ENCODE measurements around the gene RANBP1. TPM values are rescaled to one million over a fixed set of nuclear protein-coding genes. Genes with fewer than 3 reads are reported as not detected.

The RANBP1 gene
- total and polyA plus RNA-seq, 2 of the 13 experiments (the other 11 are each of a cell fraction or from before 2014, with no cell fraction given), result 181 to 492 TPM

DNA sequence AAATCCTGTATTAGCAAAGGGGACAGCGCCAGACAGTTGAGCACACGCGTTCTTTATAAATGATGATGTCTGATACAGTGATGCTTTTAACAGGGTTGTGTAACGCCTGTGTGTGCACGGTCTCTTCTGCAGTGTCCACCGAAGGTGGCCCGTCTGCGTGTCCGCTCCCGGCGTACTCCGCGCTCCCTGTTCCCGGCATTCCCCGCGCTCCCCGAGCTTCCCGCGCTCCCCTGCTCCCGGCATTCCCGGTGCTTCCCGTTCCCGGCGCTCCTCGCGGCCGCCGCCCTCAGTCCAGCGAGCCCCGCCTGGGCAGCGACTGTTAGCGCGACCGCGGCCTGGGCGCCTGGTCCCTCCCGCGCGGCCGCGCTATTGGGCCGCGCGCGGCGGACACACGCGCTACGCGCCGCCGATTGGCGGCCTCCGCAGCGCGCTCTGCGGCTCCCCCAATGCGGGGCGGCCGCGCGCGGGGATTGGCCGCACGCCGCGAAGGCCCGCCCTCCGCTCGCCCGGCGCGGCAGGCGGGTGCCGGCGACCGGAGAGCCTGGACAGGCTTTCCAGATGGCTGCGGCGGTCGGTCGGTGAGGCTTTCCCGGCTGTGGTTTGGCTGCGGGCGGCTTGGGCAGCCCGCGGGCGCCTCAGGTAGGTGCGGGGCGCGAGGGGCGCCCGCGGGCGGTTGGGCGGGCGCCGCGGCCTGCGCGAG is 36.0 kb upstream of the RANBP1 start, which contains the start of gene DGCR8 (continued):
- TF ChIP-seq, protein P1, sequence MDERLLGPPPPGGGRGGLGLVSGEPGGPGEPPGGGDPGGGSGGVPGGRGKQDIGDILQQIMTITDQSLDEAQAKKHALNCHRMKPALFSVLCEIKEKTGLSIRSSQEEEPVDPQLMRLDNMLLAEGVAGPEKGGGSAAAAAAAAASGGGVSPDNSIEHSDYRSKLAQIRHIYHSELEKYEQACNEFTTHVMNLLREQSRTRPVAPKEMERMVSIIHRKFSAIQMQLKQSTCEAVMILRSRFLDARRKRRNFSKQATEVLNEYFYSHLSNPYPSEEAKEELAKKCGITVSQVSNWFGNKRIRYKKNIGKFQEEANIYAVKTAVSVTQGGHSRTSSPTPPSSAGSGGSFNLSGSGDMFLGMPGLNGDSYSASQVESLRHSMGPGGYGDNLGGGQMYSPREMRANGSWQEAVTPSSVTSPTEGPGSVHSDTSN (CRISPR knock-in tag; IDR thresholded peaks at IDR 0.05), result no peak
- TF ChIP-seq AHR (CRISPR knock-in tag; IDR thresholded peaks at IDR 0.05) (peak; percentile 85; the same call in 1 of the 2 replicates), MAFF (IDR thresholded peaks at IDR 0.05; ENCODE audit: low read depth, low read length) (no peak), ZNF777 (CRISPR knock-in tag; IDR thresholded peaks at IDR 0.05) (no peak), YEATS4 (CRISPR knock-in tag; IDR thresholded peaks at IDR 0.05; ENCODE audit: borderline replicate concordance) (peak; percentile 91), ZSCAN30 (CRISPR knock-in tag; IDR thresholded peaks at IDR 0.05) (no peak), RFX1 (IDR thresholded peaks at IDR 0.05) (no peak), PRMT3 (CRISPR knock-in tag; IDR thresholded peaks at IDR 0.05; ENCODE audit: borderline replicate concordance, low read depth) (no peak), ATF1 (CRISPR knock-in tag; IDR thresholded peaks at IDR 0.05) (no peak), PCBP1 (IDR thresholded peaks at IDR 0.05; ENCODE audit: borderline replicate concordance, low read depth, low read length) (no peak), U2AF2 (IDR thresholded peaks at IDR 0.05; ENCODE audit: low read depth, low read length) (no peak), WIZ (CRISPR knock-in tag; IDR thresholded peaks at IDR 0.05) (no peak), GATA4 (IDR thresholded peaks at IDR 0.05; ENCODE audit: borderline replicate concordance, low read depth) (no peak), ZNF563 (CRISPR knock-in tag; IDR thresholded peaks at IDR 0.05) (peak; percentile 47; the same call in 1 of the 2 replicates), ZNF790 (CRISPR knock-in tag; IDR thresholded peaks at IDR 0.05; ENCODE audit: borderline replicate concordance) (peak; percentile 90; the same call in 1 of the 2 replicates), ZNF253 (CRISPR knock-in tag; IDR thresholded peaks at IDR 0.05; ENCODE audit: borderline replicate concordance) (peak; percentile 93), ZNF180 (CRISPR knock-in tag; IDR thresholded peaks at IDR 0.05; ENCODE audit: borderline replicate concordance, low read depth) (no peak), ZFP36 (IDR thresholded peaks at IDR 0.05; ENCODE audit: borderline replicate concordance, low read depth, low read length, partially characterized antibody) (no peak), ZNF839 (CRISPR knock-in tag; IDR thresholded peaks at IDR 0.05; ENCODE audit: borderline replicate concordance) (peak; percentile 72; the same call in 1 of the 2 replicates), ZNF496 (CRISPR knock-in tag; IDR thresholded peaks at IDR 0.05; ENCODE audit: insufficient replicate concordance) (no peak)
- TF ChIP-seq, protein P2, sequence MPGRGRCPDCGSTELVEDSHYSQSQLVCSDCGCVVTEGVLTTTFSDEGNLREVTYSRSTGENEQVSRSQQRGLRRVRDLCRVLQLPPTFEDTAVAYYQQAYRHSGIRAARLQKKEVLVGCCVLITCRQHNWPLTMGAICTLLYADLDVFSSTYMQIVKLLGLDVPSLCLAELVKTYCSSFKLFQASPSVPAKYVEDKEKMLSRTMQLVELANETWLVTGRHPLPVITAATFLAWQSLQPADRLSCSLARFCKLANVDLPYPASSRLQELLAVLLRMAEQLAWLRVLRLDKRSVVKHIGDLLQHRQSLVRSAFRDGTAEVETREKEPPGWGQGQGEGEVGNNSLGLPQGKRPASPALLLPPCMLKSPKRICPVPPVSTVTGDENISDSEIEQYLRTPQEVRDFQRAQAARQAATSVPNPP (CRISPR knock-in tag; IDR thresholded peaks at IDR 0.05), result peak; percentile 64; the same call in 1 of the 2 replicates
- TF ChIP-seq, protein P3, sequence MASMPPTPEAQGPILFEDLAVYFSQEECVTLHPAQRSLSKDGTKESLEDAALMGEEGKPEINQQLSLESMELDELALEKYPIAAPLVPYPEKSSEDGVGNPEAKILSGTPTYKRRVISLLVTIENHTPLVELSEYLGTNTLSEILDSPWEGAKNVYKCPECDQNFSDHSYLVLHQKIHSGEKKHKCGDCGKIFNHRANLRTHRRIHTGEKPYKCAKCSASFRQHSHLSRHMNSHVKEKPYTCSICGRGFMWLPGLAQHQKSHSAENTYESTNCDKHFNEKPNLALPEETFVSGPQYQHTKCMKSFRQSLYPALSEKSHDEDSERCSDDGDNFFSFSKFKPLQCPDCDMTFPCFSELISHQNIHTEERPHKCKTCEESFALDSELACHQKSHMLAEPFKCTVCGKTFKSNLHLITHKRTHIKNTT (CRISPR knock-in tag; IDR thresholded peaks at IDR 0.05), result peak; percentile 99; the same call in 1 of the 2 replicates
- TF ChIP-seq, protein P4, sequence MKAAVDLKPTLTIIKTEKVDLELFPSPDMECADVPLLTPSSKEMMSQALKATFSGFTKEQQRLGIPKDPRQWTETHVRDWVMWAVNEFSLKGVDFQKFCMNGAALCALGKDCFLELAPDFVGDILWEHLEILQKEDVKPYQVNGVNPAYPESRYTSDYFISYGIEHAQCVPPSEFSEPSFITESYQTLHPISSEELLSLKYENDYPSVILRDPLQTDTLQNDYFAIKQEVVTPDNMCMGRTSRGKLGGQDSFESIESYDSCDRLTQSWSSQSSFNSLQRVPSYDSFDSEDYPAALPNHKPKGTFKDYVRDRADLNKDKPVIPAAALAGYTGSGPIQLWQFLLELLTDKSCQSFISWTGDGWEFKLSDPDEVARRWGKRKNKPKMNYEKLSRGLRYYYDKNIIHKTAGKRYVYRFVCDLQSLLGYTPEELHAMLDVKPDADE (CRISPR knock-in tag; IDR thresholded peaks at IDR 0.05), result peak; percentile 78; the same call in 1 of the 2 replicates
- TF ChIP-seq, protein P5, sequence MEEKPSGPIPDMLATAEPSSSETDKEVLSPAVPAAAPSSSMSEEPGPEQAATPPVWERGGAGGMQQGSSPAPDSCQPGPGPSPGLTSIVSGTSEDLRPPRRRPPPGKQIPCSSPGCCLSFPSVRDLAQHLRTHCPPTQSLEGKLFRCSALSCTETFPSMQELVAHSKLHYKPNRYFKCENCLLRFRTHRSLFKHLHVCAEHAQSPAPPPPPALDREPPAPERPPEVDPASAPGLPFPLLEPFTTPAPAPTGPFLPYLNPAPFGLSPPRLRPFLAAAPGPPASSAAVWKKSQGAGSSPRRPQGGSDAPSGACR (CRISPR knock-in tag; IDR thresholded peaks at IDR 0.05), result no peak
- TF ChIP-seq, protein P6, sequence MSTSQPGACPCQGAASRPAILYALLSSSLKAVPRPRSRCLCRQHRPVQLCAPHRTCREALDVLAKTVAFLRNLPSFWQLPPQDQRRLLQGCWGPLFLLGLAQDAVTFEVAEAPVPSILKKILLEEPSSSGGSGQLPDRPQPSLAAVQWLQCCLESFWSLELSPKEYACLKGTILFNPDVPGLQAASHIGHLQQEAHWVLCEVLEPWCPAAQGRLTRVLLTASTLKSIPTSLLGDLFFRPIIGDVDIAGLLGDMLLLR (CRISPR knock-in tag; IDR thresholded peaks at IDR 0.05), result peak; percentile 82
